Bronchial epithelial cell (primary cell): Measurements from ENCODE around the gene LY6G6C. TPM values are rescaled to one million over a fixed set of nuclear protein-coding genes. Genes with fewer than 3 reads are reported as not detected.

Source experiments
- DNase-seq: peaks from one replicate; pipeline ENCODE4 v3.0.0-alpha.2; 2010; ENCODE audit warnings: low read depth
- FAIRE-seq: peaks from 2 replicates; lab custom pipeline; 2011; peaks lifted over from hg19 to GRCh38; lab: Jason Lieb, UNC
- H3K27me3 ChIP-seq: 2 replicates; pipeline ENCODE4 v1.5.1; 2011; ENCODE audit warnings: low read length; ENCODE audit not compliant: control insufficient read depth, insufficient read depth
- H3K36me3 ChIP-seq: 2 replicates; pipeline ENCODE4 v1.5.1; 2011; ENCODE audit warnings: low read length; ENCODE audit not compliant: control insufficient read depth, insufficient read depth
- H3K4me3 ChIP-seq: 2 replicates; pipeline ENCODE4 v1.5.1; 2011; ENCODE audit warnings: mild to moderate bottlenecking, low read depth, low read length, control low read depth
- total RNA-seq: library from RNA; depleted of rRNA; stranded (reverse); fragments of >200 nt; gene quantifications from 2 replicates; pipeline ENCODE4 v1.2.1, GENCODE V29; 2014
- TF ChIP-seq, protein P1 (sequence below): IDR thresholded peaks from 2 replicates; pipeline ENCODE4 v1.5.1; 2011; ENCODE audit warnings: mild to moderate bottlenecking, moderate library complexity, low read length, control low read depth, inconsistent platforms; ENCODE audit not compliant: insufficient read depth, severe bottlenecking

Gene LY6G6C
- total RNA-seq, 1 donor from 2014 or later = not detected

DNA sequence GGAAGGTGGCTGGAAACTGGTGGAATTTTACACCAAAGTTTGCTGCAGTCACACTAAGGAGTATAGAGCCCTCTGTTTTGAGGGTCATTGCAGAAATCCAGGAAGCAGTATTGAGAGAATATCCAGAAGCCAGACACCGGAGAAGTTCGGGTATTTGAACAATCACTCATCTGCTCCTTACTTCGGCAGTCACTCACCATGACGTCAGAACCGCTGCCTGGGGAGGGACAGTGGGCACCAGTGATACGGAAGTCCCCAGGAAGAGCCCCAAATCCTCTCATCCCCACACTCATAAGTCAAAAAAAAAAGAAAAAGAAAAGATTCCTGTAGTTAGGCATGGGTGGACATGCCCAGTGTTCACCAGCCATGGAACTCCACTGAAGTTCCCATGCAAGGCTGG, 44.6 kb downstream of the LY6G6C start:
- DNase-seq (peak; percentile 37), FAIRE-seq (no peak)
- Histone ChIP-seq H3K36me3 (peaks cover 4% of the 10 kb centered on the region), H3K4me3 (no peak overlapping the region), H3K27me3 (no peaks in the 10 kb centered on the region)
- TF ChIP-seq, protein P1, sequence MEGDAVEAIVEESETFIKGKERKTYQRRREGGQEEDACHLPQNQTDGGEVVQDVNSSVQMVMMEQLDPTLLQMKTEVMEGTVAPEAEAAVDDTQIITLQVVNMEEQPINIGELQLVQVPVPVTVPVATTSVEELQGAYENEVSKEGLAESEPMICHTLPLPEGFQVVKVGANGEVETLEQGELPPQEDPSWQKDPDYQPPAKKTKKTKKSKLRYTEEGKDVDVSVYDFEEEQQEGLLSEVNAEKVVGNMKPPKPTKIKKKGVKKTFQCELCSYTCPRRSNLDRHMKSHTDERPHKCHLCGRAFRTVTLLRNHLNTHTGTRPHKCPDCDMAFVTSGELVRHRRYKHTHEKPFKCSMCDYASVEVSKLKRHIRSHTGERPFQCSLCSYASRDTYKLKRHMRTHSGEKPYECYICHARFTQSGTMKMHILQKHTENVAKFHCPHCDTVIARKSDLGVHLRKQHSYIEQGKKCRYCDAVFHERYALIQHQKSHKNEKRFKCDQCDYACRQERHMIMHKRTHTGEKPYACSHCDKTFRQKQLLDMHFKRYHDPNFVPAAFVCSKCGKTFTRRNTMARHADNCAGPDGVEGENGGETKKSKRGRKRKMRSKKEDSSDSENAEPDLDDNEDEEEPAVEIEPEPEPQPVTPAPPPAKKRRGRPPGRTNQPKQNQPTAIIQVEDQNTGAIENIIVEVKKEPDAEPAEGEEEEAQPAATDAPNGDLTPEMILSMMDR = no peak

GRCh38 chr6:31676322-31676903, 45.1 kb downstream of the LY6G6C start:
- Histone ChIP-seq H3K4me3 (no peak overlapping the region), H3K36me3 (peaks cover 9% of the 10 kb centered on the region), H3K27me3 (no peaks in the 10 kb centered on the region)
- DNase-seq = no peak
- no peak for FAIRE-seq
- TF ChIP-seq, protein P1 = no peak

DNA sequence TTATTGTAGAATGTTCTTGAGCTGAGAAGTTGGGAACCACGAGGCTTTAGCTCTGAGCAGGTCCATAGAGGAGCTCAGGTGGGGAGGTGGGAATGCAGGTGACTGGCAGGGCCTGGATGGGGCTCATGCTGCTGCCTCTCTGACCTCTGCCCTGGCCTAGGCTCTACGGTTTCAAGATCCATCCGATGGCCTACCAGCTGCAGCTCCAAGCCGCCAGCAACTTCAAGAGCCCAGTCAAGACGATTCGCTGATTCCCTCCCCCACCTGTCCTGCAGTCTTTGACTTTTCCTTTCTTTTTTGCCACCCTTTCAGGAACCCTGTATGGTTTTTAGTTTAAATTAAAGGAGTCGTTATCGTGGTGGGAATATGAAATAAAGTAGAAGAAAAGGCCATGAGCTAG, 51.9 kb downstream of the LY6G6C start, which contains the start of gene LY6G5B:
Gene LY6G5B, plus strand, starts transcription at position 301 of the 400 bp plus-strand sequence. CDS start 975 bp downstream, outside the sequence.
- FAIRE-seq = no peak
- DNase-seq = no peak
- Histone ChIP-seq H3K36me3 (peaks cover 33% of the 10 kb centered on the region), H3K27me3 (no peaks in the 10 kb centered on the region), H3K4me3 (no peak within 1 kb of the TSS)
- TF ChIP-seq, protein P1 = no peak

Other genes with a start within 250 kb of the LY6G6C start
- gene MICB, start 223.6 kb downstream of the LY6G6C start, total RNA-seq = 2.9 and 3.7 TPM in 2 replicates
- not detected in 2 replicates for gene MCCD1, start 192.8 kb downstream of the LY6G6C start, total RNA-seq
- gene DDX39B, start 179.7 kb downstream of the LY6G6C start, total RNA-seq = 335 and 385 TPM in 2 replicates
- 0.26 and 0.51 TPM in 2 replicates for gene ATP6V1G2, start 175.1 kb downstream of the LY6G6C start, total RNA-seq
- gene NFKBIL1, start 174.1 kb downstream of the LY6G6C start, total RNA-seq = 38.9 and 40.0 TPM in 2 replicates
- not detected in 2 replicates for gene LTA, start 149.5 kb downstream of the LY6G6C start, total RNA-seq
- gene TNF, start 146.2 kb downstream of the LY6G6C start, total RNA-seq = not detected in 2 replicates
- not detected in 2 replicates for gene LTB, start 139.3 kb downstream of the LY6G6C start, total RNA-seq
- gene LST1, start 135.5 kb downstream of the LY6G6C start, total RNA-seq = not detected in 2 replicates
- gene NCR3, start 128.7 kb downstream of the LY6G6C start, total RNA-seq = not detected in 2 replicates
- not detected in 2 replicates for gene AIF1, start 106.5 kb downstream of the LY6G6C start, total RNA-seq
- gene PRRC2A, start 101.0 kb downstream of the LY6G6C start, total RNA-seq = 21.1 and 24.7 TPM in 2 replicates
- gene BAG6, start 69.1 kb downstream of the LY6G6C start, total RNA-seq = 71.1 and 84.1 TPM in 2 replicates
- 0.26 and 0.53 TPM in 2 replicates for gene APOM, start 65.9 kb downstream of the LY6G6C start, total RNA-seq
- gene C6orf47, start 61.0 kb downstream of the LY6G6C start, total RNA-seq = 28.4 and 30.5 TPM in 2 replicates
- gene GPANK1, start 56.7 kb downstream of the LY6G6C start, total RNA-seq = 10.0 and 10.2 TPM in 2 replicates
- 61.1 and 72.7 TPM in 2 replicates for gene CSNK2B, start 55.7 kb downstream of the LY6G6C start, total RNA-seq
- gene LY6G5B, start 51.8 kb downstream of the LY6G6C start, total RNA-seq = 1.1 and 2.3 TPM in 2 replicates
- gene LY6G5C, start 40.7 kb downstream of the LY6G6C start, total RNA-seq = 0.13 TPM in 1 of 2 replicates, not detected in the other
- gene ABHD16A, start 18.4 kb downstream of the LY6G6C start, total RNA-seq = 32.9 and 66.2 TPM in 2 replicates
- gene LY6G6F, start 14.9 kb downstream of the LY6G6C start, total RNA-seq = not detected in 2 replicates
- gene LY6G6D, start 6.4 kb downstream of the LY6G6C start, total RNA-seq = not detected in 2 replicates
- gene MPIG6B, start 1.6 kb upstream of the LY6G6C start, total RNA-seq = under 0.01 TPM in 1 of 2 replicates, not detected in the other
- gene DDAH2, start 7.6 kb upstream of the LY6G6C start, total RNA-seq = 14.5 and 19.5 TPM in 2 replicates
- 480 and 574 TPM in 2 replicates for gene CLIC1, start 14.8 kb upstream of the LY6G6C start, total RNA-seq
- 3.4 and 4.0 TPM in 2 replicates for gene MSH5, start 18.3 kb upstream of the LY6G6C start, total RNA-seq
- 1.3 TPM in 2 replicates for gene SAPCD1, start 40.9 kb upstream of the LY6G6C start, total RNA-seq
- 0.26 and 1.4 TPM in 2 replicates for gene VWA7, start 55.6 kb upstream of the LY6G6C start, total RNA-seq
- 40.8 and 53.2 TPM in 2 replicates for gene VARS1, start 74.0 kb upstream of the LY6G6C start, total RNA-seq
- 28.9 and 29.2 TPM in 2 replicates for gene LSM2, start 85.2 kb upstream of the LY6G6C start, total RNA-seq
- 0.53 and 1.4 TPM in 2 replicates for gene HSPA1L, start 93.5 kb upstream of the LY6G6C start, total RNA-seq
- gene HSPA1A, start 93.8 kb upstream of the LY6G6C start, total RNA-seq = 50.3 and 55.3 TPM in 2 replicates
- gene HSPA1B, start 106.0 kb upstream of the LY6G6C start, total RNA-seq = 118 and 193 TPM in 2 replicates
- gene NEU1, start 141.1 kb upstream of the LY6G6C start, total RNA-seq = 65.8 and 70.3 TPM in 2 replicates
- 1.8 and 10.5 TPM in 2 replicates for gene SLC44A4, start 157.3 kb upstream of the LY6G6C start, total RNA-seq
- gene EHMT2, start 176.0 kb upstream of the LY6G6C start, total RNA-seq = 10.8 and 14.5 TPM in 2 replicates
- gene ZBTB12, start 180.3 kb upstream of the LY6G6C start, total RNA-seq = 0.64 and 1.3 TPM in 2 replicates
- 0.26 and 0.53 TPM in 2 replicates for gene C2, start 206.0 kb upstream of the LY6G6C start, total RNA-seq
- 2.4 and 2.6 TPM in 2 replicates for gene CFB, start 224.3 kb upstream of the LY6G6C start, total RNA-seq
- gene NELFE, start 237.2 kb upstream of the LY6G6C start, total RNA-seq = 163 and 177 TPM in 2 replicates
- 44.8 and 48.0 TPM in 2 replicates for gene SKIC2, start 237.4 kb upstream of the LY6G6C start, total RNA-seq